Osteoblast (primary cell): ENCODE data around the gene RANGRF. TPM values are rescaled to one million over a fixed set of nuclear protein-coding genes. Genes with fewer than 3 reads are reported as not detected.

Experiments used
- small RNA-seq: library from RNA; depleted of rRNA; stranded (forward); fragments of <200 nt; gene quantifications from one replicate; pipeline ENCODE3, GENCODE V24; 2012
- total RNA-seq: library from RNA; depleted of rRNA; stranded (reverse); fragments of >200 nt; gene quantifications from 2 replicates; pipeline ENCODE4 v1.2.3, GENCODE V29; 2012

RANGRF gene
- total RNA-seq, 1 donor = 8.3 TPM

Small RNA genes lying within 50 kb of the gene (small RNA-seq; reads per million reads assigned to genes)
- not detected for gene RF00265

Other genes with a start within 250 kb of the RANGRF start
- under 0.01 TPM in 2 replicates for gene ALOX15B, start 249.6 kb upstream of the RANGRF start, total RNA-seq
- gene ALOX12B, start 201.0 kb upstream of the RANGRF start, total RNA-seq = not detected in 2 replicates
- not detected in 2 replicates for gene ALOXE3, start 170.2 kb upstream of the RANGRF start, total RNA-seq
- gene HES7, start 164.6 kb upstream of the RANGRF start, total RNA-seq = not detected in 2 replicates
- 11.2 and 16.6 TPM in 2 replicates for gene PER1, start 136.3 kb upstream of the RANGRF start, total RNA-seq
- gene VAMP2, start 125.7 kb upstream of the RANGRF start, total RNA-seq = 5.3 and 5.4 TPM in 2 replicates
- gene TMEM107, start 112.3 kb upstream of the RANGRF start, total RNA-seq = 8.3 and 8.8 TPM in 2 replicates
- gene BORCS6, start 98.5 kb upstream of the RANGRF start, total RNA-seq = 9.4 and 11.5 TPM in 2 replicates
- gene AURKB, start 78.1 kb upstream of the RANGRF start, total RNA-seq = 3.6 and 4.7 TPM in 2 replicates
- 6.2 and 7.6 TPM in 2 replicates for gene CTC1, start 40.6 kb upstream of the RANGRF start, total RNA-seq
- gene PFAS, start 39.4 kb upstream of the RANGRF start, total RNA-seq = 14.1 and 18.8 TPM in 2 replicates
- 1.1 and 2.1 TPM in 2 replicates for gene SLC25A35, start 6.7 kb downstream of the RANGRF start, total RNA-seq
- not detected in 2 replicates for gene ARHGEF15, start 21.6 kb downstream of the RANGRF start, total RNA-seq
- not detected in 2 replicates for gene ODF4, start 51.2 kb downstream of the RANGRF start, total RNA-seq
- gene RPL26, start 94.5 kb downstream of the RANGRF start, total RNA-seq = 1,921 and 2,089 TPM in 2 replicates
- gene RNF222, start 109.2 kb downstream of the RANGRF start, total RNA-seq = not detected in 2 replicates
- gene NDEL1, start 147.2 kb downstream of the RANGRF start, total RNA-seq = 69.8 and 72.8 TPM in 2 replicates